Measurements from ENCODE around the gene OR10G4. TPM values are rescaled to one million over a fixed set of nuclear protein-coding genes. Genes with fewer than 3 reads are reported as not detected.

The OR10G4 gene, protein sequence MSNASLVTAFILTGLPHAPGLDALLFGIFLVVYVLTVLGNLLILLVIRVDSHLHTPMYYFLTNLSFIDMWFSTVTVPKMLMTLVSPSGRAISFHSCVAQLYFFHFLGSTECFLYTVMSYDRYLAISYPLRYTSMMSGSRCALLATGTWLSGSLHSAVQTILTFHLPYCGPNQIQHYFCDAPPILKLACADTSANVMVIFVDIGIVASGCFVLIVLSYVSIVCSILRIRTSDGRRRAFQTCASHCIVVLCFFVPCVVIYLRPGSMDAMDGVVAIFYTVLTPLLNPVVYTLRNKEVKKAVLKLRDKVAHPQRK
- total RNA-seq (under 1 TPM in 1 of 4 donors, not detected in 3; 0.71 TPM), polyA plus RNA-seq (under 1 TPM in 1 of 3 donors, not detected in 2; 0.03 TPM)

DNA sequence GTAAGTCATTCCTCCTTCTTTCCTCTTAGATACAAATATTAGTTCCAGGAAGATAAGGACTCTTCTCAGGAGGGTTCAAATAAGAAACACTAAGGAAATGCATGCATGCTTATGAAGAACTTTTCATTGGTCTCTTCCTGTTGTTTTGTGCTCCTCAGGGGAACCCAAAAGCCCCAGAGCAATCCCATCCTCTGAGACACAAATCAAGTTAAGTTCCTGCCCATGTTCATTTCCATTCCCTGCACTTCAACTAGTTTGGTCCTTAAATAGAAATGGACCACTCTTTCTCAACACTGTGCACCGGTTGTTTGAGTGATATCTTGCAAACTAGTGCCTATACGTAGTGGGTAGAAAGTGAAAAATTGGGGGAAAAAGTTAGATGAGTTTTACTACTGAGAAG lies at the start of gene OR10G4:
Gene OR10G4, plus strand, starts transcription at position 301 of the 400 bp plus-strand sequence. CDS start 2,578 bp downstream, outside the sequence.
- 85 to 89% methylated on average over 2 of the region's 2 CpGs for WGBS, 2 donors
- Histone ChIP-seq H3K4me3 (no peak within 1 kb of the TSS), H3K4me1 (no peaks in the 10 kb centered on the region), H3K27me3 (no peaks in the 10 kb centered on the region), H3K36me3 (no peaks in the 10 kb centered on the region), H3K9me3 (no peaks in the 10 kb centered on the region), H3K27ac (no peak within 1 kb of the TSS)
- TF ChIP-seq POLR2A (IDR thresholded peaks at IDR 0.05) (no peak), POLR2AphosphoS5 (IDR thresholded peaks at IDR 0.05) (no peak), EP300 (IDR thresholded peaks at IDR 0.05) (no peak)
- TF ChIP-seq, protein P1, sequence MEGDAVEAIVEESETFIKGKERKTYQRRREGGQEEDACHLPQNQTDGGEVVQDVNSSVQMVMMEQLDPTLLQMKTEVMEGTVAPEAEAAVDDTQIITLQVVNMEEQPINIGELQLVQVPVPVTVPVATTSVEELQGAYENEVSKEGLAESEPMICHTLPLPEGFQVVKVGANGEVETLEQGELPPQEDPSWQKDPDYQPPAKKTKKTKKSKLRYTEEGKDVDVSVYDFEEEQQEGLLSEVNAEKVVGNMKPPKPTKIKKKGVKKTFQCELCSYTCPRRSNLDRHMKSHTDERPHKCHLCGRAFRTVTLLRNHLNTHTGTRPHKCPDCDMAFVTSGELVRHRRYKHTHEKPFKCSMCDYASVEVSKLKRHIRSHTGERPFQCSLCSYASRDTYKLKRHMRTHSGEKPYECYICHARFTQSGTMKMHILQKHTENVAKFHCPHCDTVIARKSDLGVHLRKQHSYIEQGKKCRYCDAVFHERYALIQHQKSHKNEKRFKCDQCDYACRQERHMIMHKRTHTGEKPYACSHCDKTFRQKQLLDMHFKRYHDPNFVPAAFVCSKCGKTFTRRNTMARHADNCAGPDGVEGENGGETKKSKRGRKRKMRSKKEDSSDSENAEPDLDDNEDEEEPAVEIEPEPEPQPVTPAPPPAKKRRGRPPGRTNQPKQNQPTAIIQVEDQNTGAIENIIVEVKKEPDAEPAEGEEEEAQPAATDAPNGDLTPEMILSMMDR (IDR thresholded peaks at IDR 0.05): no peak
- intact Hi-C loops (cut with DNase I): no loop called here
- no peak for DNase-seq

DNA sequence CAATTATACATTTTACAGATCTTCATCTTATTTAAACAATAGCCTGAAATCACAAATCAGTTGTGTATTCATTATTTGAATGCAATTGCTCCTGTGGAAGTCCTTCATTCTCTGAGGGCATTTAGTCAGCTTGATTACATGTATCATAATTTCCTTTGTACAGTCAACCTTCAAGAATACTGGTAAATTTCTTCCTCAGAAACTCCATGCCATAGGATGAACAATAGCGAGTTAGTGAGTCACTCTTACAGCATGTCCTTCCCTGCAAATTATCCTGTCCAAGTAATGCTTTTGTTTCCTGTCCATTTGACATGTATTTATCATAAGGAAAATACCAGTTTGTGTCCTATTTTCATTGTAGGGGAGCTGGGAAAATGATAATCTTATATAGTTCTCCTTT lies 39.0 kb upstream of the OR10G4 start:
- H3K4me1 ChIP-seq: no peaks in the 10 kb centered on the region
- H3K36me3 ChIP-seq: no peaks in the 10 kb centered on the region
- TF ChIP-seq, protein P1 (IDR thresholded peaks at IDR 0.05): no peak
- TF ChIP-seq POLR2AphosphoS5 (IDR thresholded peaks at IDR 0.05) (no peak), POLR2A (IDR thresholded peaks at IDR 0.05) (no peak), EP300 (IDR thresholded peaks at IDR 0.05) (no peak)
- H3K4me3 ChIP-seq: no peak overlapping the region
- no peak overlapping the region for H3K27ac ChIP-seq
- no peaks in the 10 kb centered on the region for H3K9me3 ChIP-seq
- intact Hi-C loops (cut with DNase I): no loop called here
- no peak for DNase-seq
- H3K27me3 ChIP-seq: no peaks in the 10 kb centered on the region
- WGBS, 2 donors: 77 to 78% methylated on average over 1 of the region's 1 CpG

DNA sequence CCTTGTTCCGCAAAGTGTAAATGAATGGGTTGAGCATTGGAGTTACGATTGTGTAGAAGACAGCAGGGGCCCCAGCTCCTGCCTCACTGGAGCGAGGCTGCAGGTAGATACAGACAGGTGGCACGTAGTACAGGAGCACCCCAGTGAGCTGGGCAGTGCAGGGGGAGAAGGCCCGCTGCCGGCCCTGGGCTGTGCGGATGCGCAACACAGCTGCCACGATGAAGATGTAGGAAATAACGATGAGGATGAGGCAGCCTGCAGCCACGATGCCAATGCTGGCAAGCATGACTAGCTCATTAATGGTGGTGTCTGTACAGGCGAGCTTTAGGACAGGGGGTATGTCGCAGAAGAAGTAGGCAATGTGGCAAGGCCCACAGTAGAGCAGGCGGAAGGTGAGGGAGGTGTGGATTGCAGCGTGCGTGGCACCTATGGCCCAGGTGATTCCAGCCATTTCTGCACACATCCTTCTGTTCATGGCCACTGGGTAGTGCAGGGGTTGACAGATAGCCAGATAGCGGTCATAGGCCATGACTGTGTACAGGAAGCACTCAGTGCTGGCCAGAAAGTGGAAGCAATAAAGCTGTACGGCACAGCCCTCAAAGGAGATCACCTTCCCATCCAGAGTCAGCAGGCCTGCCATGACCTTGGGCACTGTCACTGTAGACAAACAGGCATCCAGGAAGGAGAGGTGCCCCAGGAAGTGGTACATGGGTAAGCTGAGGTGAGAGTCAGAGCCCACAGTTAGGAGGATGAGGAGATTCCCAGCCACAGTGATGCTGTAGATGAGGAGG lies 35.8 kb upstream of the OR10G4 start:
- Histone ChIP-seq H3K27me3 (no peaks in the 10 kb centered on the region), H3K4me3 (no peak overlapping the region), H3K4me1 (no peaks in the 10 kb centered on the region), H3K9me3 (no peaks in the 10 kb centered on the region), H3K27ac (no peak overlapping the region), H3K36me3 (no peaks in the 10 kb centered on the region)
- TF ChIP-seq, protein P1 (IDR thresholded peaks at IDR 0.05): no peak
- TF ChIP-seq EP300 (IDR thresholded peaks at IDR 0.05) (no peak), POLR2A (IDR thresholded peaks at IDR 0.05) (no peak), POLR2AphosphoS5 (IDR thresholded peaks at IDR 0.05) (no peak)
- no peak for DNase-seq
- intact Hi-C loops (cut with DNase I): no loop called here
- 89 to 90% methylated on average over 18 of the region's 18 CpGs for WGBS, 2 donors

DNA sequence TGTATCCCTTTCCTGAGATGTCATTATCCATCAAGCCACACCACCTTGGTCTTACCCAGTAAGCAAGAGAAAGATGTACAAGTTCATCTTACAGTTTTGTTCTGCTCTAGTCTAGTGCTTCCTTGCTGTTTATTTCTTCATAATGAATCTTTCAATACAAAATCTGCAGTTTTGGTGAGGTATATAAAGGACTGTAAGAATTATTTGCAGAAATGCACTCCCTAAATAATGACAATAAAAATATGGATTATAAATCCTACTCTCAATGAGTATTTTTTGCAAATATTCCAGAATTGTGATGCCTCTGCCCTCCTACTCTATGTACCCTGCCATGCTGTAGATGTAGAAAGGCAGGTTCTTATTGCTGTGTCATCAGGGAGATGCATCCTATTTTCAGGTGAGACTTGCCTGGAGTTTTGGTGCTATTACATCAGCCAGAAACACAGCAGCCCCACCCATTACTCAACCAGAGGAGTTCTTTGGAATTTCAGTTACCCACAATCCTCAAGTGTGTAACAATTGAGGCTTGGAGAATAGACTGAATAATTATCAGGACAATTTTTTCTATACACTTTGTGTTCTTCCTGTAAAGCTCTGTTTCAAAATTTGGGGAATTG lies 35.0 kb upstream of the OR10G4 start, which contains the start of gene OR10S1:
Gene OR10S1, minus strand, starts transcription at position 51 of the 617 bp plus-strand sequence. CDS start 117 bp downstream, outside the sequence.
- intact Hi-C loops (cut with DNase I): no loop called here
- Histone ChIP-seq H3K4me3 (no peak within 1 kb of the TSS), H3K9me3 (no peaks in the 10 kb centered on the region), H3K27me3 (no peaks in the 10 kb centered on the region), H3K27ac (no peak within 1 kb of the TSS), H3K36me3 (no peaks in the 10 kb centered on the region), H3K4me1 (no peaks in the 10 kb centered on the region)
- DNase-seq: no peak
- no peak for TF ChIP-seq POLR2A (IDR thresholded peaks at IDR 0.05)
- TF ChIP-seq, protein P1 (IDR thresholded peaks at IDR 0.05): no peak
- no peak for TF ChIP-seq POLR2AphosphoS5 (IDR thresholded peaks at IDR 0.05)
- TF ChIP-seq EP300 (IDR thresholded peaks at IDR 0.05): no peak
